NT2/D1 (cell line): Measurements from ENCODE around the gene CEP126.

Experiments used
- SUZ12 ChIP-seq: IDR thresholded peaks from 2 replicates; pipeline ENCODE4 v1.6.1; 2011; ENCODE audit not compliant: insufficient read length, insufficient read depth; ENCODE audit errors: extremely low read depth
- YY1 ChIP-seq: IDR thresholded peaks from 2 replicates; pipeline ENCODE4 v1.6.1; 2011; ENCODE audit not compliant: insufficient read length, insufficient read depth
- ZNF274 ChIP-seq: IDR thresholded peaks from 2 replicates; pipeline ENCODE4 v1.6.1; 2011; ENCODE audit warnings: mild to moderate bottlenecking, low read depth, low read length

DNA sequence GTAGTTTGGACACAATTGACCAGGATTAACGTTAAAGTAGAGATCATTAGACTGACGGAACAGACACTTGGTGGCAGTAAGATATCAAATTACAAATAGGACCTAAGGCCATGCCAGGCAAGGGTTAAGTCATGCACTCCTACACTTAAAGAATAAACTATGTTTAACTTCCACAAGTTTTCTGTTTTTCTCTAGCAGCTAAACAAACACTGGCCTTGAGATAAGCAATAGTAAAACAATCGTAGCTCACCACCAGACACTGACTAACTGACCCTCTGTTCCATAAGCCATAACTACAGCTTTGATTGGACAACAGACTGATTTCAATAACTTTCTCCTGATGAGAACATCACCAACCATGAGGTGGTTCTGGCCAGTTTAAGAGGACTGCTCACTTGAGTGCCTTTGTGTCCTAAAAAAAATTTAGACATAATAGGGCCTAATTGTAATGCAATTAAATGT, 2.0 kb upstream of the CEP126 start:
- TF ChIP-seq SUZ12: no peak
- no peak for TF ChIP-seq YY1
- TF ChIP-seq ZNF274: no peak
